K562 treated with DMSO at 1 percent for 48 hours (cell line): ENCODE data around the gene SAA1. TPM values are rescaled to one million over a fixed set of nuclear protein-coding genes. Genes with fewer than 3 reads are reported as not detected.

ENCODE experiments used
- total RNA-seq: library from RNA; unstranded; fragments of 300-600 nt; gene quantifications from 2 replicates; pipeline ENCODE4 v1.2.3, GENCODE V29; 2022; ENCODE audit warnings: low replicate concordance; ENCODE audit errors: extremely low read depth

SAA1 gene
- total RNA-seq = not detected in 2 replicates

GRCh38 chr11:18265949-18266348 lies at the start of gene SAA1:
Gene SAA1 (plus strand): TSS chr11:18266264. CDS start chr11:18266888, 624 bp downstream.

GRCh38 chr11:18236664-18237356 lies 29.3 kb upstream of the SAA1 start, which contains the start of gene SAA4:
Gene SAA4 (minus strand): TSS chr11:18236802. CDS start chr11:18235926, 876 bp downstream.

GRCh38 chr11:18248561-18248960 lies 17.5 kb upstream of the SAA1 start, which contains the start of gene SAA2:
Gene SAA2 (minus strand): TSS chr11:18248668. CDS start chr11:18248011, 657 bp downstream.

Other genes with a start within 250 kb of the SAA1 start
- gene TPH1, start 220.0 kb upstream of the SAA1 start, total RNA-seq = not detected in 2 replicates
- gene SAAL1, start 160.2 kb upstream of the SAA1 start, total RNA-seq = not detected in 2 replicates
- not detected in 2 replicates for gene MRGPRX3, start 133.7 kb upstream of the SAA1 start, total RNA-seq
- not detected in 2 replicates for gene MRGPRX4, start 93.4 kb upstream of the SAA1 start, total RNA-seq
- not detected in 2 replicates for gene SAA4, start 29.5 kb upstream of the SAA1 start, total RNA-seq
- gene SAA2, start 17.6 kb upstream of the SAA1 start, total RNA-seq = not detected in 2 replicates
- gene HPS5, start 55.9 kb downstream of the SAA1 start, total RNA-seq = not detected in 2 replicates
- not detected in 2 replicates for gene GTF2H1, start 56.3 kb downstream of the SAA1 start, total RNA-seq
- gene LDHA, start 128.3 kb downstream of the SAA1 start, total RNA-seq = 828 TPM in 1 of 2 replicates, not detected in the other
- not detected in 2 replicates for gene LDHC, start 146.1 kb downstream of the SAA1 start, total RNA-seq
- not detected in 2 replicates for gene LDHAL6A, start 189.6 kb downstream of the SAA1 start, total RNA-seq